Muscle of leg (tissue), 11 donors: ENCODE results near the gene HNRNPF. TPM values are rescaled to one million over a fixed set of nuclear protein-coding genes. Genes with fewer than 3 reads are reported as not detected.

Experiments
- DNase-seq: peaks from one replicate; pipeline ENCODE4 v3.0.0; 2013
- H3K27ac ChIP-seq: one replicate; pipeline ENCODE4 v1.5.1; 2013; ENCODE audit warnings: mild to moderate bottlenecking, low read length, control low read depth
- H3K27me3 ChIP-seq: one replicate; pipeline ENCODE4 v1.6.1; 2013; ENCODE audit warnings: low read length; ENCODE audit not compliant: control insufficient read depth, insufficient read depth
- H3K36me3 ChIP-seq: one replicate; pipeline ENCODE4 v1.6.1; 2013; ENCODE audit warnings: low read length; ENCODE audit not compliant: control insufficient read depth, insufficient read depth
- H3K4me1 ChIP-seq: one replicate; pipeline ENCODE4 v1.6.1; 2013; ENCODE audit warnings: low read length; ENCODE audit not compliant: control insufficient read depth, insufficient read depth
- H3K4me3 ChIP-seq: one replicate; pipeline ENCODE4 v1.5.1; 2013; ENCODE audit warnings: low read length, control low read depth
- H3K9me3 ChIP-seq: replicated peaks from 2 replicates; pipeline ENCODE4 v1.6.1; 2013; ENCODE audit warnings: low read depth, low read length; ENCODE audit not compliant: control insufficient read depth
- WGBS: methylation state at CpG from one replicate; pipeline ENCODE4 v1.1.5; 2013; ENCODE audit warnings: missing lambda C conversion rate; ENCODE audit not compliant: insufficient coverage; 5-methylcytosine and 5-hydroxymethylcytosine counted together
- polyA plus RNA-seq, 8 donors: library from polyadenylated mRNA; unstranded; fragments of 120-200 nt; gene quantifications; one replicate each; pipeline versions ENCODE4 v1.2.1 to v1.2.3, GENCODE V29; 2013; ENCODE audit warnings: inconsistent platforms in 1 of 8, low replicate concordance in 1 of 8; ENCODE audit not compliant: insufficient read length in 8 of 8, insufficient read depth in 1 of 8
- total RNA-seq: library from RNA; stranded (reverse); fragments of 120-200 nt; gene quantifications from one replicate; pipeline ENCODE4 v1.2.4, GENCODE V29; 2013

Gene HNRNPF
- total and polyA plus RNA-seq, 9 donors, result 100 to 151 (median 114) TPM

DNA sequence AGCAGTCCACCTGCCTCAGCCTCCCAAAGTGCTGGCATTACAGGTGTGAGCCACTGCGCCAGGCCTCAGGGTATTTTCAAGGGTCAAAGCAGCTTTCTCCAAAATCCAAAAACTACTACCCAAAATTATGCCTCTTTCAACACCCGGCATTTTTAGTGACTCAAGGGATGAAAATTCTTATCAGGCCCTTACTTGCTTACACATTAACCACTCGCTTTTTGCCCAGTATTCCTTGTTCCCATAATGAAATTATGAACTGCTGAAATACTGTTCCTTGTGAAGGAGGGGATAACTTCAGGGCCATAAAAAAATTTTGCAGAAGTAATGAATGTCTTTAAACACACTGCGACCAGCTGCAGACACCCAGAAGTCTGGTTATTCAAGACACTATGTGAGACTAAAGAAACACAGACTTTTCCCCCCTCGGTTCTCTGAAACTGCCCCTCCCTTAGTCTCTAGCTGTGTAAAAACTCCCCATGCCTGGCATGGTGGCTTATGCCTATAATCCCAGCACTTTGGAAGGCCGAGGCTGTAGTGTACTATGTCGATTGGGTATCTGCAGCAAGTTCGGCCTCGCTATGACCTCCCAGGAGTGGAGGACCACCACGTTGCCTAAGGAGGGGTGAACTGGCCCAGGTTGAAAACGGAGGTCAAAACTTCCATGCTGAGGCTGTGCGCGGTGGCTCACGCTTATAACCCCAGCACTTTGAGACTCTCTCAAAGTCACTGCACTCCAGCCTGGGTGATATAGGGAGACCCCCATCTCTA, 25.6 kb downstream of the HNRNPF start:
- Histone ChIP-seq H3K36me3 (peaks cover 24% of the 10 kb centered on the region), H3K4me1 (no peaks in the 10 kb centered on the region), H3K27me3 (no peaks in the 10 kb centered on the region), H3K9me3 (no peaks in the 10 kb centered on the region), H3K27ac (no peak overlapping the region), H3K4me3 (no peak overlapping the region)
- DNase-seq, result no peak
- 60% methylated on average over 5 of the region's 14 CpGs for WGBS

DNA sequence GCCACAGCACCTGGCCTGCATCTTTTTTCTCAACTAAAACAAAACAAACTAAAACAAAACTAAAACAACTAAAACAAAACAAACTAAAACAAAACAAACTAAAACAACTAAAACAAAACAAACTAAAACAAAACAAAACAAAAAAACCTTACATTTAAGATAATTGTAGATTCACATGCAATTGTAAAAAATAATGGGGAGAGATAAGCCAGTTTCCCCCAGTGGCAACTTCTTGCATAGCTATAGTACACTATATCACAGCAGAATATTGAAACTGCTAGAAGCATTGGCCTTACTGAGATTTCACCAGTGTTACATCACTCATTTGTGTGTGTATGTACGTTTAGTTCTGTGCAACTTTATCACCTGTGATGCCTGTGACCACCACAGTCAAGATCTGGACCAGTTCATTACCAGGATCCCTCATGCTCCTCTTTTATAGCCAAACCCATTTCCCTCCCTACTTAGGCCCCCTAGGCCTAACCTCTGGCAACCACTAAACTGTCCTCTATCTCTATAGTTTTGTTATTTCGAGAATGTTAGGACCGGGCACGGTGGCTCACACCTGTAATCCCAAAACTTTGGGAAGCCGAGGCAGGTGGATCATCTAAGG, 28.3 kb downstream of the HNRNPF start:
- DNase-seq, result no peak
- H3K4me3 ChIP-seq, result no peak overlapping the region
- no peaks in the 10 kb centered on the region for H3K27me3 ChIP-seq
- peaks cover 6% of the 10 kb centered on the region for H3K36me3 ChIP-seq
- H3K4me1 ChIP-seq, result no peaks in the 10 kb centered on the region
- 60% methylated on average over 1 of the region's 5 CpGs for WGBS
- H3K27ac ChIP-seq, result no peak overlapping the region
- H3K9me3 ChIP-seq, result no peaks in the 10 kb centered on the region

DNA sequence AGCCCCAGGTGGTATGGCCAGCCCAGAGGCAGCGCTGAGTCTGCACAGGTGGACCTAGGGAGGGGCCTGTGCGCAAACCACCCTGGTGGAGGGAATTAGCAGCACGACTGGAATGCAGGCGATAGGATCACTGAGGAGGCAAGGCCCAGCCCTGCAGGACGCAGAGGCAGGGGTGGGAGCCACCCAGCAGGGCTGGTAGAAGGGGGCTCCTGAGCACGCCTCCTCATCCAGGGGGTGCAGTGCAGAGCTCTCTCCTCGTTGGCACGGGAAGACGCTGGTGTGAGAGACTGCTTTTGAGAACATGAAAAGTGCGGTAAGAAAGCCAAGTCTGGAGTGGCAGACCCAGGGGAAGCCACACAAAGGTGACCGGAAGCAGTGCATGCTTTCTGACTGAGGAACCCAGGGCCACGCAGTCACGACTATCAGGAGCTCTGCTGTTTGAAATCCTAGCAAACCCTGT, 31.5 kb downstream of the HNRNPF start:
- H3K4me3 ChIP-seq, result no peak overlapping the region
- no peak overlapping the region for H3K27ac ChIP-seq
- no peaks in the 10 kb centered on the region for H3K27me3 ChIP-seq
- H3K9me3 ChIP-seq, result no peaks in the 10 kb centered on the region
- WGBS, result 53% methylated on average over 13 of the region's 13 CpGs
- no peaks in the 10 kb centered on the region for H3K36me3 ChIP-seq
- H3K4me1 ChIP-seq, result peaks cover 3% of the 10 kb centered on the region
- no peak for DNase-seq

DNA sequence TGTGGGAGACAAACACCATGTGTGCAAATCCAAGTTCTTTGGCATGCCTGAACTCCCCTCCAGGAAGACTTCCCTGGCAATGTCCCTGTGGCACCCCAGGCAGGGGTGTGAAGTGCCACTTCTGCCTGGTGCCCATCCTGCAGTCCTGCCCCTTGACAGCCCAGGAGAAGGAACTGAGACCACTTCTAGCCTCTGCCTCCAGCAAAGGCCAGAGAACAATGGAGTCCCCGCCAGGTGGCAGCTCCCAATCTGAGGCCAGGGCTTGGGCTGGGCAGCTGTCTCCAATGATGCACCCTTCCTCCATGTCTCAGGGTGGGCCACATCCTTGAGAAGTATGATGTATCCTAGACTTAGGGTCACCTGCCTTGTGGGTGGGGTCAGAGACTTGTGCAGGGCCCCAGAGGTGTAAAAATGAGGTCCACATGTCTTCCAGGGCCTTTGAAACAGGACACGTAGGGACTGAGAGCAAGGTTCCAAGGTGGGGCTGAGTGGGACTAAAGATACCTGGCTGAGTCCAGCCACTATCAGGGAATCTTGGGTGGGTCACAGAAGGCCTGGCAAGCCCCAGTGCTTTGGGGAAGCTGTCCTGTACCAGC, 32.1 kb downstream of the HNRNPF start:
- no peak overlapping the region for H3K27ac ChIP-seq
- 52% methylated on average over 2 of the region's 2 CpGs for WGBS
- no peak for DNase-seq

DNA sequence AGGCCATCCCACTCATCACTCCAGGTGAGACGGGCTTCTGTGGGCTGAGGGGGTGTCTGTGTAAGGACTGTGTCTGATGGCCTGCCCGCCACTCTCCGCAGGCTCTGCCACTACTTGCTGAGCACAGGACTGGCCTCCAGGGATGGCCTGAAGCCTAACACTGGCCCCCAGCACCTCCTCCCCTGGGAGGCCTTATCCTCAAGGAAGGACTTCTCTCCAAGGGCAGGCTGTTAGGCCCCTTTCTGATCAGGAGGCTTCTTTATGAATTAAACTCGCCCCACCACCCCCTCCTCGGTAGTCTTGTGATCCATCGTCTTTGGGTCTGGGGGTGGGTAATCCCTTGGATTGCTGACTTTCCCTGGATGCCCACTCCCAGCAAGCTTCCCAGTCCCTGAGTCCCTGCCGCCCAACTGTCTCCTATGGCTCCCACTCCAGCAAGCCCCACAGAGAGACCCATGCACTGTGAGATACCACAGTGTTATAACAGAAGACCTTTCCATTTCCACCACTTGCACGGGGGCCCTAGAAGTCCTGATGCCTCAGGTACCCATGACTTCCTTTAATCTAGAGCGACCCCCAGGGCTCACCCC, 32.8 kb downstream of the HNRNPF start:
- WGBS, result 74% methylated on average over 2 of the region's 9 CpGs

More for the DNA sequence above, 32.1 kb downstream of the HNRNPF start:
- Histone ChIP-seq H3K27me3 (no peaks in the 10 kb centered on the region), H3K4me3 (no peak overlapping the region), H3K9me3 (no peaks in the 10 kb centered on the region), H3K4me1 (peaks cover 3% of the 10 kb centered on the region), H3K36me3 (no peaks in the 10 kb centered on the region)

DNA sequence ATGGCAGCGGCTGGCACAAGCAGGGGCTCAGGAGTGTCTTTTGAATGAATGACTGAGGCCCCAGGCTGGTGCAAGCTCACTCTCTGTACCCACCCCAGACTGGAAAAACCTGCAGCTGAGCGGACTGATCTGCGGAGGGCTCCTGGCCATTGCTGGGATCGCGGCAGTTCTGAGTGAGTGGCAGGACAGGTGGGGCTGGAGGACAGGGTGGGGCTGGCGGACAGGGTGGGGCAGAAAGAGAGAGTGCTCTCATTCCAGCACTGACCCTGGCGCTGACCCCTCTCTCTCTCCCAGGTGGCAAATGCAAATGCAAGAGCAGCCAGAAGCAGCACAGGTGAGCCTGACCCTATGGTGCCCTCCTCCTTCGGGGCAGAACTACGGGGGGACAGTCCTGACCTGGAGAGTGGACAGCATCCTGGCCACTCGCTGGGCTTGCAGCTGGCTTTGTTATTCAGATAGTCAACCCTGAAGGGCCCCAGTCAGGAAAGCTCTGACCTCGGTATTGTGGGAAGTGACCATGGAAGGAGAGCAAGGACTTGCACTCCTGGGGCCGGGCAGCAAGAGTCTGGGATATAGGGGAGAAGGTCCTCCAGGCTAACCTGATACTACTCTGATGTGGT, 33.5 kb downstream of the HNRNPF start:
- peaks cover 3% of the 10 kb centered on the region for H3K4me1 ChIP-seq
- no peak overlapping the region for H3K4me3 ChIP-seq
- 80% methylated on average over 9 of the region's 12 CpGs for WGBS
- no peak for DNase-seq
- no peaks in the 10 kb centered on the region for H3K9me3 ChIP-seq
- no peak overlapping the region for H3K27ac ChIP-seq
- no peaks in the 10 kb centered on the region for H3K36me3 ChIP-seq
- no peaks in the 10 kb centered on the region for H3K27me3 ChIP-seq

More for the DNA sequence above, 32.8 kb downstream of the HNRNPF start:
- Histone ChIP-seq H3K9me3 (no peaks in the 10 kb centered on the region), H3K4me3 (no peak overlapping the region), H3K36me3 (no peaks in the 10 kb centered on the region), H3K27ac (no peak overlapping the region), H3K27me3 (no peaks in the 10 kb centered on the region), H3K4me1 (peaks cover 3% of the 10 kb centered on the region)
- no peak for DNase-seq

GRCh38 chr10:43374194-43374593, 34.8 kb downstream of the HNRNPF start:
- no peaks in the 10 kb centered on the region for H3K9me3 ChIP-seq
- no peaks in the 10 kb centered on the region for H3K36me3 ChIP-seq
- H3K4me1 ChIP-seq, result peaks cover 3% of the 10 kb centered on the region
- no peaks in the 10 kb centered on the region for H3K27me3 ChIP-seq
- no peak overlapping the region for H3K27ac ChIP-seq
- WGBS, result no CpG with 5 or more reads among the region's 3 CpGs
- H3K4me3 ChIP-seq, result no peak overlapping the region
- no peak for DNase-seq

GRCh38 chr10:43373461-43373860, 35.5 kb downstream of the HNRNPF start:
- Histone ChIP-seq H3K27ac (no peak overlapping the region), H3K4me3 (no peak overlapping the region), H3K27me3 (no peaks in the 10 kb centered on the region), H3K36me3 (no peaks in the 10 kb centered on the region), H3K9me3 (no peaks in the 10 kb centered on the region), H3K4me1 (peaks cover 3% of the 10 kb centered on the region)
- WGBS, result 39% methylated on average over 5 of the region's 5 CpGs
- no peak for DNase-seq

DNA sequence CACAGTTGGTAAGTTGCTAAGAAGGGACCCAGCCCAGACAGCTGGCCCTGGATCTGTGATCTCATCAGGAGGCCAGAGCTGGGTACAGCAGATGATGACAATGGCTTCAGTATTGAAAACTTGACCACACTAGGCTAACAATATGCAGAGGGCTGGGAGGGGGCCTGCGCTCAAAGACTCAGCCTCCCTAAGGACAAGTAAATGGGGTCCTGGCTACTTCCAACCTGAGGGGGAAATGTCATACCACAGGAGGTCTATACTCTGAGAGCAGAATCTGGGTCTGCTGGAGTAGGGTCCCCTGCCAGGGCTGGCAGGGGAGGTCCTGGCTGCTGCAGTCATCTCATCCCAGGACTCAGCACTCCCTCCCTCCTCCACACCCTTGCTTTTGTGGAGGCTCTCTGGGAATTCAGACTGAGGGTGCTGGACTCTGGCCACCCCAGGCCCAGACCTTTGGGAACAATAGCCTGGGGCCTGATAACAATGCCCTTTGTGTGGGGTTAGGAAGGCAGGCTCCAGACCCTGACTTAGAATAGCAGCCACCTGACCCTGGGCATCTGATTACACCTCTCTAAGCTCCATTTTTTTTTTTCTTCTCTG, 36.1 kb downstream of the HNRNPF start:
- H3K9me3 ChIP-seq, result no peaks in the 10 kb centered on the region
- no peak overlapping the region for H3K27ac ChIP-seq
- peaks cover 3% of the 10 kb centered on the region for H3K4me1 ChIP-seq
- H3K36me3 ChIP-seq, result no peaks in the 10 kb centered on the region
- no peak overlapping the region for H3K4me3 ChIP-seq
- no peaks in the 10 kb centered on the region for H3K27me3 ChIP-seq
- WGBS, result no CpG with 5 or more reads among the region's 1 CpG
- no peak for DNase-seq
